Measurements from ENCODE around the gene LIN37. TPM values are rescaled to one million over a fixed set of nuclear protein-coding genes. Genes with fewer than 3 reads are reported as not detected.

Gene LIN37
- total and polyA plus RNA-seq, 4 donors = 4.4 to 16.2 (median 13.8) TPM

- 83 to 89% methylated on average over 7 of the region's 7 CpGs for WGBS, 2 donors
Observed at GRCh38 chr19:35777961-35778360, 29.6 kb downstream of the LIN37 start.

GRCh38 chr19:35779033-35779432 lies 30.7 kb downstream of the LIN37 start:
- ATAC-seq (ENCODE audit: insufficient read depth, low FRiP score) = no peak
- Histone ChIP-seq H3K36me3 (ENCODE audit: control insufficient read depth in 4 of 4, insufficient read depth in 4 of 4, low read length in 4 of 4) (peaks cover 0 to 36% (median 24%) of the 10 kb centered on the region in 4 donors), H3K9ac (ENCODE audit: insufficient read depth in 1 of 2, low read length in 2 of 2) (no peak overlapping the region), H3K27me3 (ENCODE audit: control insufficient read depth in 3 of 3, insufficient read depth in 3 of 3, low read length in 2 of 3) (no peaks in the 10 kb centered on the region), H3K9me3 (ENCODE audit: control insufficient read depth in 4 of 4, insufficient read depth in 3 of 4, low read length in 3 of 4) (no peaks in the 10 kb centered on the region), H3K27ac (ENCODE audit: low read depth in 1 of 2, low read length in 1 of 2) (no peak overlapping the region), H3K4me3 (no peak overlapping the region), H3K4me1 (ENCODE audit: control insufficient read depth in 5 of 5, insufficient read depth in 5 of 5, low read length in 5 of 5) (peaks cover 0 to 20% (median 6%) of the 10 kb centered on the region in 5 donors)
- 93 to 95% methylated on average over 8 of the region's 8 CpGs for WGBS, 2 donors
- no peak for TF ChIP-seq CTCF (IDR thresholded peaks at IDR 0.05; ENCODE audit: control extremely low read depth, extremely low read depth)
- DNase-seq = no peak

More at GRCh38 chr19:35777961-35778360, 29.6 kb downstream of the LIN37 start:
- no peaks in the 10 kb centered on the region for H3K27me3 ChIP-seq (ENCODE audit: control insufficient read depth in 3 of 3, insufficient read depth in 3 of 3, low read length in 2 of 3)
- no peaks in the 10 kb centered on the region for H3K9me3 ChIP-seq (ENCODE audit: control insufficient read depth in 4 of 4, insufficient read depth in 3 of 4, low read length in 3 of 4)
- H3K4me3 ChIP-seq = no peak overlapping the region
- H3K4me1 ChIP-seq (ENCODE audit: control insufficient read depth in 5 of 5, insufficient read depth in 5 of 5, low read length in 5 of 5) = peaks cover 0 to 20% (median 6%) of the 10 kb centered on the region in 5 donors
- no peak overlapping the region for H3K27ac ChIP-seq (ENCODE audit: low read depth in 1 of 2, low read length in 1 of 2)
- no peak for TF ChIP-seq CTCF (IDR thresholded peaks at IDR 0.05; ENCODE audit: control extremely low read depth, extremely low read depth)
- DNase-seq (no peak), ATAC-seq (ENCODE audit: insufficient read depth, low FRiP score) (no peak)
- H3K36me3 ChIP-seq (ENCODE audit: control insufficient read depth in 4 of 4, insufficient read depth in 4 of 4, low read length in 4 of 4) = peaks cover 0 to 29% (median 20%) of the 10 kb centered on the region in 4 donors
- H3K9ac ChIP-seq (ENCODE audit: insufficient read depth in 1 of 2, low read length in 2 of 2) = no peak overlapping the region

- H3K27ac ChIP-seq (ENCODE audit: low read depth in 1 of 2, low read length in 1 of 2) = no peak overlapping the region
- ATAC-seq (ENCODE audit: insufficient read depth, low FRiP score) (no peak), DNase-seq (no peak)
- H3K9me3 ChIP-seq (ENCODE audit: control insufficient read depth in 4 of 4, insufficient read depth in 3 of 4, low read length in 3 of 4) = no peaks in the 10 kb centered on the region
- WGBS, 2 donors = 93 to 98% methylated on average over 16 of the region's 16 CpGs
- no peak overlapping the region for H3K4me3 ChIP-seq
- peaks cover 0 to 15% (median 6%) of the 10 kb centered on the region in 5 donors for H3K4me1 ChIP-seq (ENCODE audit: control insufficient read depth in 5 of 5, insufficient read depth in 5 of 5, low read length in 5 of 5)
- H3K27me3 ChIP-seq (ENCODE audit: control insufficient read depth in 3 of 3, insufficient read depth in 3 of 3, low read length in 2 of 3) = no peaks in the 10 kb centered on the region
- H3K36me3 ChIP-seq (ENCODE audit: control insufficient read depth in 4 of 4, insufficient read depth in 4 of 4, low read length in 4 of 4) = peaks cover 0 to 37% (median 27%) of the 10 kb centered on the region in 4 donors
- H3K9ac ChIP-seq (ENCODE audit: insufficient read depth in 1 of 2, low read length in 2 of 2) = no peak overlapping the region
- TF ChIP-seq CTCF (IDR thresholded peaks at IDR 0.05; ENCODE audit: control extremely low read depth, extremely low read depth) = no peak
Observed at GRCh38 chr19:35780058-35780457, 31.7 kb downstream of the LIN37 start.

- 95 to 99% methylated on average over 20 of the region's 20 CpGs for WGBS, 2 donors
Observed at GRCh38 chr19:35780717-35781116, 32.3 kb downstream of the LIN37 start.

More at GRCh38 chr19:35780717-35781116, 32.3 kb downstream of the LIN37 start:
- Histone ChIP-seq H3K9ac (ENCODE audit: insufficient read depth in 1 of 2, low read length in 2 of 2) (no peak overlapping the region), H3K36me3 (ENCODE audit: control insufficient read depth in 4 of 4, insufficient read depth in 4 of 4, low read length in 4 of 4) (peaks cover 0 to 44% (median 28%) of the 10 kb centered on the region in 4 donors), H3K9me3 (ENCODE audit: control insufficient read depth in 4 of 4, insufficient read depth in 3 of 4, low read length in 3 of 4) (no peaks in the 10 kb centered on the region), H3K27ac (ENCODE audit: low read depth in 1 of 2, low read length in 1 of 2) (no peak overlapping the region), H3K4me3 (no peak overlapping the region), H3K4me1 (ENCODE audit: control insufficient read depth in 5 of 5, insufficient read depth in 5 of 5, low read length in 5 of 5) (peaks cover 0 to 14% (median 6%) of the 10 kb centered on the region in 5 donors), H3K27me3 (ENCODE audit: control insufficient read depth in 3 of 3, insufficient read depth in 3 of 3, low read length in 2 of 3) (no peaks in the 10 kb centered on the region)
- ATAC-seq (ENCODE audit: insufficient read depth, low FRiP score) = no peak
- DNase-seq = no peak
- no peak for TF ChIP-seq CTCF (IDR thresholded peaks at IDR 0.05; ENCODE audit: control extremely low read depth, extremely low read depth)

Data from lung (tissue), 12 donors.